Loucy (cell line): ENCODE data around the gene ELOVL7.
"Not testable (repeated sequence)": the region's sequence is repeated elsewhere in the genome, so short reads cannot be mapped to it uniquely, and the experiment has no call there.

Source experiments
- H2AFZ ChIP-seq: fragments of 200-600 bp; sonication (generic); 2 replicates; pipeline ENCODE4 v1.6.0; 2016; ENCODE audit warnings: antibody characterized with exemption, mild to moderate bottlenecking, low read length, moderate library complexity
- H3F3A ChIP-seq: fragments of 200-600 bp; 2 replicates; pipeline ENCODE4 v1.6.0; 2016; ENCODE audit warnings: antibody characterized with exemption, low read depth, mild to moderate bottlenecking
- H3K27me3 ChIP-seq: fragments of 200-600 bp; sonication (generic); 2 replicates; pipeline ENCODE4 v1.6.1; 2014; ENCODE audit warnings: low read length, mild to moderate bottlenecking; ENCODE audit not compliant: insufficient read depth, poor library complexity, severe bottlenecking
- H3K36me3 ChIP-seq: fragments of 200-600 bp; sonication (generic); 2 replicates; pipeline ENCODE4 v1.6.1; 2016; ENCODE audit warnings: low read length; ENCODE audit not compliant: insufficient read depth
- H3K4me1 ChIP-seq: fragments of 200-600 bp; sonication (generic); 2 replicates; pipeline ENCODE4 v1.5.1; 2014; ENCODE audit warnings: low read length, mild to moderate bottlenecking; ENCODE audit not compliant: insufficient read depth, poor library complexity, severe bottlenecking
- H3K4me2 ChIP-seq: fragments of 200-600 bp; sonication (generic); 2 replicates; pipeline ENCODE4 v1.6.0; 2014; ENCODE audit warnings: antibody characterized with exemption, low read length, low read depth, mild to moderate bottlenecking; ENCODE audit not compliant: poor library complexity, severe bottlenecking
- H3K4me3 ChIP-seq: fragments of 200-600 bp; sonication (generic); 2 replicates; pipeline ENCODE4 v1.5.1; 2014; ENCODE audit warnings: low read length, mild to moderate bottlenecking, mixed read lengths; ENCODE audit not compliant: poor library complexity, severe bottlenecking
- H3K79me2 ChIP-seq: fragments of 200-600 bp; sonication (generic); 2 replicates; pipeline ENCODE4 v1.6.1; 2014; ENCODE audit warnings: low read length; ENCODE audit not compliant: insufficient read depth
- H3K9ac ChIP-seq: fragments of 200-600 bp; sonication (generic); 2 replicates; pipeline ENCODE4 v1.6.0; 2014; ENCODE audit warnings: mild to moderate bottlenecking, low read depth, low read length, moderate library complexity; ENCODE audit not compliant: poor library complexity, severe bottlenecking
- H3K9me2 ChIP-seq: fragments of 200-600 bp; sonication (generic); replicated peaks from 2 replicates; pipeline ENCODE4 v1.6.1; 2016; ENCODE audit warnings: low read depth, low read length, mixed read lengths
- H3K9me3 ChIP-seq: fragments of 200-600 bp; sonication (generic); 2 replicates; pipeline ENCODE4 v1.6.1; 2014; ENCODE audit warnings: mild to moderate bottlenecking, antibody characterized with exemption, low read length, low read depth; ENCODE audit not compliant: insufficient read depth
- H4K20me1 ChIP-seq: fragments of 200-600 bp; sonication (generic); 2 replicates; pipeline ENCODE4 v1.6.0; 2014; ENCODE audit warnings: antibody characterized with exemption, low read length, mild to moderate bottlenecking; ENCODE audit not compliant: insufficient read depth, poor library complexity, severe bottlenecking
- EZH2phosphoT487 ChIP-seq: fragments of 200-600 bp; IDR thresholded peaks from 2 replicates; pipeline ENCODE4 v1.6.1; 2018; ENCODE audit warnings: antibody characterized with exemption, mild to moderate bottlenecking, moderate library complexity, borderline replicate concordance
- TF ChIP-seq, protein P1 (sequence below): fragments of 200-600 bp; sonication (generic); conservative IDR thresholded peaks from 2 replicates; pipeline ENCODE4 v1.5.1; 2014; ENCODE audit warnings: mild to moderate bottlenecking, antibody characterized with exemption, low read length

ELOVL7 gene

DNA sequence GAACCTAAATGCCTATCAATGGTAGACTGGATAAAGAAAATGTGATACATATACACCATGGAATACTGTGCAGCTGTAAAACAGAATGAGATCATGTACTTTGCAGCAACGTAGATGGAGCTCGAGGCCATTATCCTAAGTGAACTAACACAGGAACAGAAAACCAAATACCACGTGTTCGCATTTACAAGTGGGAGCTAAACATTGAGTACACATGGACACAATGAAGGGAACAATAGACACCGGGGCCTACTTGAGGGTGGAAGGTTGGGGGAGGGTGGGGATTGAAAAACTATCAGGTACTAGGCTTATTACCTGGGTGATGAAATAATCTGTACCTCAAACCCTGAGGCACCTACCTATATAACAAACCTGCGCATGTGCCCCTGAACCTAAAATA lies 121.7 kb downstream of the ELOVL7 start:
- Histone ChIP-seq H3K9ac (no peak overlapping the region), H3K4me2 (no peak overlapping the region), H2AFZ (no peak overlapping the region), H3K27me3 (no peaks in the 10 kb centered on the region), H3F3A (no peaks in the 10 kb centered on the region), H3K4me1 (no peaks in the 10 kb centered on the region), H3K4me3 (no peak overlapping the region), H4K20me1 (no peaks in the 10 kb centered on the region), H3K9me3 (no peaks in the 10 kb centered on the region), H3K36me3 (no peaks in the 10 kb centered on the region), H3K79me2 (no peaks in the 10 kb centered on the region), H3K9me2 (no peaks in the 10 kb centered on the region)
- TF ChIP-seq, protein P1, sequence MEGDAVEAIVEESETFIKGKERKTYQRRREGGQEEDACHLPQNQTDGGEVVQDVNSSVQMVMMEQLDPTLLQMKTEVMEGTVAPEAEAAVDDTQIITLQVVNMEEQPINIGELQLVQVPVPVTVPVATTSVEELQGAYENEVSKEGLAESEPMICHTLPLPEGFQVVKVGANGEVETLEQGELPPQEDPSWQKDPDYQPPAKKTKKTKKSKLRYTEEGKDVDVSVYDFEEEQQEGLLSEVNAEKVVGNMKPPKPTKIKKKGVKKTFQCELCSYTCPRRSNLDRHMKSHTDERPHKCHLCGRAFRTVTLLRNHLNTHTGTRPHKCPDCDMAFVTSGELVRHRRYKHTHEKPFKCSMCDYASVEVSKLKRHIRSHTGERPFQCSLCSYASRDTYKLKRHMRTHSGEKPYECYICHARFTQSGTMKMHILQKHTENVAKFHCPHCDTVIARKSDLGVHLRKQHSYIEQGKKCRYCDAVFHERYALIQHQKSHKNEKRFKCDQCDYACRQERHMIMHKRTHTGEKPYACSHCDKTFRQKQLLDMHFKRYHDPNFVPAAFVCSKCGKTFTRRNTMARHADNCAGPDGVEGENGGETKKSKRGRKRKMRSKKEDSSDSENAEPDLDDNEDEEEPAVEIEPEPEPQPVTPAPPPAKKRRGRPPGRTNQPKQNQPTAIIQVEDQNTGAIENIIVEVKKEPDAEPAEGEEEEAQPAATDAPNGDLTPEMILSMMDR, result no peak
- TF ChIP-seq EZH2phosphoT487, result no peak

DNA sequence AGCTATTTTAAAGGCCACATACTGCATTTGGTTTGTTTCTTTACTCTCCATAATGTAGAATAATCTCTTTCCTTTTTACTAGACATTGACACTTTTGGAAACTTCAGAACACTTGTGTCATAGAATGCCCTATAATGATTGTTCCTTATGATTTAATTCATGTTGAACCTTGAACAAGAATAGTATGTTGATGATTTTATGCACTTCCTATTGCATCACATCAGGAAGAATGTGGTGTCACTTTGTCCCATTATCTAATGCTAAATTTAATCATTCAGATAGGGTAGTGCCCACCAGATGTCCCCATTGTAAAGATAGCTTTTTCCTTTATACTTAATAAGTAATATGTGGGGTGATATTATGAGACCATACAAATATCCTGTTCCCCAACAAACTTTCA lies 124.7 kb downstream of the ELOVL7 start:
- Histone ChIP-seq H3K9me2 (no peaks in the 10 kb centered on the region), H3F3A (no peaks in the 10 kb centered on the region), H3K9ac (no peak overlapping the region), H3K4me1 (no peaks in the 10 kb centered on the region), H3K79me2 (no peaks in the 10 kb centered on the region), H3K9me3 (no peaks in the 10 kb centered on the region), H3K4me3 (no peak overlapping the region), H3K4me2 (no peak overlapping the region), H3K36me3 (no peaks in the 10 kb centered on the region), H4K20me1 (no peaks in the 10 kb centered on the region), H3K27me3 (no peaks in the 10 kb centered on the region), H2AFZ (no peak overlapping the region)
- no peak for TF ChIP-seq EZH2phosphoT487
- TF ChIP-seq, protein P1, result 0 out of 2 replicates have a peak, but pooled peaks have one; percentile 16

DNA sequence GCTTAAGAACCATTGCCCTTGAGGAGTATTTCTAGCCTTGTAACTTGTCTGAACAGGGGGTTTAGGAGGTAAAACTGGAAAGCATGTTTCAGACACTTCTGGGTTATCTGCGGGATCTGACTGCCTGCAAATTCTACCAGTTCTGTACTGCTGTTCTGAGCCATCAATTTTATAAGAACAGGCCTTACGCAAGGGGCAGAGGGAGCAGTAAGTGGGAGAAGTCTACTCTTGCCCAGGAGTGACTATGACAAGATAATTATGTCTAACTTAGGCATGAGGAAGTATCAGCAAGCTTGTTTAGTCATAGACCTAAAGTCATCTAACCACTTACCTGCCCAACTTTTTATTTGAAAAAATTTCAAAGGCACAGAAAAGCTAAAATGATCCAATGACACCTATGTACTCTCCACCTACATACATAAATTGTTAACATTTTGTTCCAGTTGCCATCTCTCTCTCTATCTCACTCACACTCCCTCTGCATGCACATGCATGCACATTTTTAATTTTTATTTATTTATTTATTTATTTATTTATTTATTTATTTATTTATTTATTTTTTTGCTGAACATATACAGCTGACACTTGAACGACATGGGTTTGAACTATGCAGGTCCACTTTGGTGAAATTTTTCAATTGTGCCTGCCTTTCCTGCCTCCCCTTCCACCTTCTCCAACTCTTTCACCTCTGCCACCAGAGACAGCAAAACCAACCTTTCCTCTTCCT lies 125.7 kb downstream of the ELOVL7 start:
- H3K36me3 ChIP-seq, result no peaks in the 10 kb centered on the region
- no peaks in the 10 kb centered on the region for H3K4me1 ChIP-seq
- no peak overlapping the region for H3K4me3 ChIP-seq
- H3F3A ChIP-seq, result no peaks in the 10 kb centered on the region
- TF ChIP-seq EZH2phosphoT487, result no peak
- TF ChIP-seq, protein P1, result no peak
- H3K9ac ChIP-seq, result no peak overlapping the region
- H3K9me2 ChIP-seq, result no peaks in the 10 kb centered on the region
- H2AFZ ChIP-seq, result no peak overlapping the region
- H3K79me2 ChIP-seq, result no peaks in the 10 kb centered on the region
- no peak overlapping the region for H3K4me2 ChIP-seq
- no peaks in the 10 kb centered on the region for H4K20me1 ChIP-seq
- H3K9me3 ChIP-seq, result no peaks in the 10 kb centered on the region
- no peaks in the 10 kb centered on the region for H3K27me3 ChIP-seq

DNA sequence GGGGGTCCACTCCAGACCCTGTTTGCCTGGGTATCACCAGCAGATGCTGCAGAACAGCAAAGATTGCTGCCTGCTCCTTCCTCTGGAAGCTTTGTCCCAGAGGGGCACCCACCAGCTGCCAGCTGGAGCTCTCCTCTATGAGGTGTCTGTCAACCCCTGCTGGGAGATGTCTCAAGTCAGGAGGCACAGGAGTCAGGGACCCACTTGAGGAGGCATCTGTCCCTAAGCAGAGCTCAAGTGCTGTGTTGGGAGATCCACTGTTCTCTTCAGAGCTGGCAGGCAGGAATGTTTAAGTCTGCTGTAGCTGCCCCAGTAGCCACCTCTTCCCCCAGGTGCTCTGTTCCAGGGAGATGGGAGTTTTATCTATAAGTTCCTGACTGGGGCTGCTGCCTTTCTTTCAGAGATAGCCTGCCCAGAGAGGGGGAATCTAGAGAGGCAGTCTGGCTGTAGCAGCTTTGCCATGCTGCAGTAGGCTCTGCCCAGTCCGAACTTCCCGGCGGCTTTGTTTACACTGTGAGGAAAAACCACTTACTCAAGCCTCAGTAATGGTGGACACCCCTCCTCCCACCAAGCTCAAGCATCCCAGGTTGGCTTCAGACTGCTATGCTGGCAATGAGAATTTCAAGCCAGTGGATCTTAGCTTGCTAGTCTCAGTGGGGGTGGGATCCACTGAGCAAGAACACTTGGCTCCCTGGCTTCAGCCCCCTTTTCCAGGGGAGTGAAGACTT lies 128.7 kb downstream of the ELOVL7 start:
- not testable (repeated sequence) for H3K79me2 ChIP-seq, H3K9ac ChIP-seq, H3K36me3 ChIP-seq, H3K27me3 ChIP-seq, H4K20me1 ChIP-seq, H3F3A ChIP-seq, H3K4me2 ChIP-seq, H3K9me2 ChIP-seq, H3K4me3 ChIP-seq, H3K9me3 ChIP-seq, H2AFZ ChIP-seq, H3K4me1 ChIP-seq
